ENCODE data around the gene SCFD1.

- peak; percentile 14 for TF ChIP-seq CTCF (IDR thresholded peaks at IDR 0.05; ENCODE audit: insufficient read depth, low read length, poor library complexity, severe bottlenecking)
- TF ChIP-seq EZH2phosphoT487 (conservative IDR thresholded peaks at IDR 0.05; ENCODE audit: low read length) = no peak
These were observed 129.7 kb downstream of the SCFD1 start for GRCh38 chr14:30751646-30752416.
